Kidney epithelial cell (primary cell): ENCODE data around the gene DYNC1I1. TPM values are rescaled to one million over a fixed set of nuclear protein-coding genes. Genes with fewer than 3 reads are reported as not detected.

Experiments
- DNase-seq: peaks from one replicate; pipeline ENCODE4 v3.0.0-alpha.2; 2010; ENCODE audit warnings: low read depth
- H3K27me3 ChIP-seq: 2 replicates; pipeline ENCODE4 v1.6.0; 2011; ENCODE audit warnings: low read length; ENCODE audit not compliant: control insufficient read depth, insufficient read depth
- H3K36me3 ChIP-seq: 2 replicates; pipeline ENCODE4 v1.5.1; 2011; ENCODE audit warnings: low read length; ENCODE audit not compliant: control insufficient read depth, insufficient read depth
- H3K4me3 ChIP-seq: 2 replicates; pipeline ENCODE4 v1.5.1; 2011; ENCODE audit warnings: low read depth, mild to moderate bottlenecking, control low read depth, low read length
- CTCF ChIP-seq: IDR thresholded peaks from 2 replicates; pipeline ENCODE4 v1.5.1; 2011; ENCODE audit warnings: mild to moderate bottlenecking, moderate library complexity, low read length, control low read depth, inconsistent platforms; ENCODE audit not compliant: insufficient read depth, poor library complexity, severe bottlenecking
- total RNA-seq: library from RNA; depleted of rRNA; stranded (reverse); fragments of >200 nt; gene quantifications from 2 replicates; pipeline ENCODE4 v1.2.3, GENCODE V29; 2015

Gene DYNC1I1
- total RNA-seq, 1 donor from 2014 or later, result 0.08 TPM

GRCh38 chr7:96028729-96029128, 256.4 kb downstream of the DYNC1I1 start:
- no peaks in the 10 kb centered on the region for H3K27me3 ChIP-seq

GRCh38 chr7:96033009-96033598, 260.8 kb downstream of the DYNC1I1 start:
- H3K4me3 ChIP-seq, result no peak overlapping the region
- no peak for TF ChIP-seq CTCF
- no peaks in the 10 kb centered on the region for H3K36me3 ChIP-seq
- no peak for DNase-seq
- peaks cover 2% of the 10 kb centered on the region for H3K27me3 ChIP-seq

More at GRCh38 chr7:96028729-96029128, 256.4 kb downstream of the DYNC1I1 start:
- TF ChIP-seq CTCF, result no peak
- no peak for DNase-seq
- Histone ChIP-seq H3K36me3 (no peaks in the 10 kb centered on the region), H3K4me3 (no peak overlapping the region)

- Histone ChIP-seq H3K4me3 (no peak overlapping the region), H3K27me3 (peaks cover 2% of the 10 kb centered on the region), H3K36me3 (no peaks in the 10 kb centered on the region)
- no peak for DNase-seq
- TF ChIP-seq CTCF, result no peak
Observed at GRCh38 chr7:96034940-96035727, 262.8 kb downstream of the DYNC1I1 start.

GRCh38 chr7:96040250-96040772, 268.0 kb downstream of the DYNC1I1 start:
- no peaks in the 10 kb centered on the region for H3K36me3 ChIP-seq
- no peak for TF ChIP-seq CTCF
- H3K4me3 ChIP-seq, result no peak overlapping the region
- DNase-seq, result no peak
- peaks cover 2% of the 10 kb centered on the region for H3K27me3 ChIP-seq

- no peak for DNase-seq
- no peaks in the 10 kb centered on the region for H3K36me3 ChIP-seq
- TF ChIP-seq CTCF, result no peak
- no peaks in the 10 kb centered on the region for H3K27me3 ChIP-seq
- no peak overlapping the region for H3K4me3 ChIP-seq
Observed at GRCh38 chr7:96041171-96041570, 268.8 kb downstream of the DYNC1I1 start.

- no peaks in the 10 kb centered on the region for H3K36me3 ChIP-seq
- no peak for TF ChIP-seq CTCF
- H3K27me3 ChIP-seq, result no peaks in the 10 kb centered on the region
- DNase-seq, result no peak
- no peak overlapping the region for H3K4me3 ChIP-seq
Observed at GRCh38 chr7:96045181-96045580, 272.8 kb downstream of the DYNC1I1 start.
